ENCODE data around the gene RIPK1.

The RIPK1 gene

DNA sequence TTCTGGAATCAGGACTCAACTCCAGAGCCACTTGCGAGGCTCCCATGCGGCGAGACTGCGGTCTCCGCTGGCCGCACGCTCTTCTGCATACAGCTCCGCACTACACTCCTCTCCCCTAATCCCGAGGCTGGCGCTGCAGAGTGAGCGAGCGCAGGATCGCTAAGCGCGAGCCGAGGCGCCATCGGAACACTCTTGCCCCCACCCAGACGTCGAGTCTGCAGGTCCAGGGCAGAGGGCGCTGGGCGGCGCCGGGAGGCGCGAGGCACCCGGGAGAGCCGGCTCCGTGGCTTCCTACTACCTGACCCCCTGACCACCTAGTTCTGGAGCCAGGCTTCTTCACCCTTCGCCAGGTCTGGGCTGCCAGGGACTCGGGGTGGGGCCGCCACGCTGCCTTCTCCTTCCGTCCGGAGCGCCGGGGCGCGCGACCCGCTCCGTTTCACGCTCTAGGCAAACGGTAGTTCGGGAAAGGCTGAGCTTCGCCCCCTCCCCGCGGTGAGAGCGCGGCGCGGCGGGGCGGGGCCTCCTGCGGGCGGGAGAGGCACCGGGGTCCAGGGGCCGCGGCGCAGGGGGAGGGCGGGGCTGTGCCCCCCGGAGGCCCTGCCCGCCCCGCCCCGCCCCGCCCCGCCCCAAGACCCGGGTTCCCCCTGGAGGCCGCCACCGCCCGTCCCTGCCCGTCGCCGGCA is 94.4 kb downstream of the RIPK1 start:
- peak; percentile 92 for DNase-seq (ENCODE audit: low read depth, low spot score)

DNA sequence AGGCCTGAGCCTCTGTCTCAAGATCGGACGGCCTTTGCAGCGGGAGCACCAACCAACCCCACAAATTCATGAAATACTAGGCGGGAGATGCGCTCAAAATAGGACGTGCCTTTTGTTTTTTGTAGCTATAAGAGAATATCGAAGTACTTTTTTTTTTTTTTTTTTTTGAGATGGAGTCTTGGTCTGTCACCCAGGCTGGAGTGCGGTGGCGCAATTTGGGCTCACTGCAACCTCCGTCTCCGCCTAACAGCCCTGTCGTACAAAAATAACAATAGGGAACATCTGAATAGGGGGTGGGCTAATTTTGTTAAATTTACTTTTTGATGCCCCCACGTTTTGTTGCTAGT is 94.9 kb downstream of the RIPK1 start:
- no peak for DNase-seq (ENCODE audit: low read depth, low spot score)

- DNase-seq (ENCODE audit: low read depth, low spot score): no peak
Observed at GRCh38 chr6:3164388-3164787, 96.1 kb downstream of the RIPK1 start.
